Esophagus muscularis mucosa (tissue), 4 donors: Measurements from ENCODE around the gene GPBP1L1.

Experiments used
- EP300 ChIP-seq: sonication (generic); formaldehyde crosslinking; IDR thresholded peaks from one replicate; pipeline ENCODE4 v1.6.1; 2017; ENCODE audit warnings: antibody characterized with exemption
- POLR2A ChIP-seq: fragments of 450-650 bp; IDR thresholded peaks from one replicate; pipeline ENCODE4 v1.6.1; 2017; ENCODE audit warnings: antibody characterized with exemption, moderate library complexity, mild to moderate bottlenecking, low read depth
- POLR2AphosphoS5 ChIP-seq, 2 donors: sonication (generic); formaldehyde crosslinking; IDR thresholded peaks; one replicate each; pipeline ENCODE4 v1.6.1; 2017; ENCODE audit warnings: antibody characterized with exemption in 2 of 2
- TF ChIP-seq, protein P1 (sequence below), 3 experiments: fragments of 200-600 bp in 2 of 3; fragments of 450-650 bp in 1 of 3; sonication (generic) in 2 of 3; IDR thresholded peaks; one replicate each; pipeline ENCODE4 v1.5.1; 2017 to 2019; ENCODE audit warnings: antibody characterized with exemption in 3 of 3, mild to moderate bottlenecking in 2 of 3, moderate library complexity in 1 of 3

- TF ChIP-seq, protein P1, sequence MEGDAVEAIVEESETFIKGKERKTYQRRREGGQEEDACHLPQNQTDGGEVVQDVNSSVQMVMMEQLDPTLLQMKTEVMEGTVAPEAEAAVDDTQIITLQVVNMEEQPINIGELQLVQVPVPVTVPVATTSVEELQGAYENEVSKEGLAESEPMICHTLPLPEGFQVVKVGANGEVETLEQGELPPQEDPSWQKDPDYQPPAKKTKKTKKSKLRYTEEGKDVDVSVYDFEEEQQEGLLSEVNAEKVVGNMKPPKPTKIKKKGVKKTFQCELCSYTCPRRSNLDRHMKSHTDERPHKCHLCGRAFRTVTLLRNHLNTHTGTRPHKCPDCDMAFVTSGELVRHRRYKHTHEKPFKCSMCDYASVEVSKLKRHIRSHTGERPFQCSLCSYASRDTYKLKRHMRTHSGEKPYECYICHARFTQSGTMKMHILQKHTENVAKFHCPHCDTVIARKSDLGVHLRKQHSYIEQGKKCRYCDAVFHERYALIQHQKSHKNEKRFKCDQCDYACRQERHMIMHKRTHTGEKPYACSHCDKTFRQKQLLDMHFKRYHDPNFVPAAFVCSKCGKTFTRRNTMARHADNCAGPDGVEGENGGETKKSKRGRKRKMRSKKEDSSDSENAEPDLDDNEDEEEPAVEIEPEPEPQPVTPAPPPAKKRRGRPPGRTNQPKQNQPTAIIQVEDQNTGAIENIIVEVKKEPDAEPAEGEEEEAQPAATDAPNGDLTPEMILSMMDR (IDR thresholded peaks at IDR 0.05), result no peak
- TF ChIP-seq EP300 (no peak), POLR2AphosphoS5 (IDR thresholded peaks at IDR 0.05) (no peak), POLR2A (no peak)
These were observed 19.5 kb downstream of the GPBP1L1 start for GRCh38 chr1:45666836-45667235.
